ENCODE data around the gene PLEKHH2. TPM values are rescaled to one million over a fixed set of nuclear protein-coding genes. Genes with fewer than 3 reads are reported as not detected.
"Not testable (repeated sequence)": the region's sequence is repeated elsewhere in the genome, so short reads cannot be mapped to it uniquely, and the experiment has no call there.

PLEKHH2 gene
- total RNA-seq, 1 donor from 2014 or later: 0.84 TPM

GRCh38 chr2:43685357-43685756 lies 48.3 kb downstream of the PLEKHH2 start:
- H3K27ac ChIP-seq (ENCODE audit: low read depth, low read length): no peak overlapping the region
- Mint-ChIP-seq H3K4me1 (ENCODE audit: low read depth, unreplicated experiment) (peaks cover 3% of the 10 kb centered on the region), H3K36me3 (ENCODE audit: low read depth, unreplicated experiment) (peaks cover 2% of the 10 kb centered on the region), H3K9me3 (ENCODE audit: unreplicated experiment) (no peaks in the 10 kb centered on the region), H3K27ac (ENCODE audit: unreplicated experiment) (no peak overlapping the region), H3K4me3 (ENCODE audit: unreplicated experiment) (no peak overlapping the region), H3K27me3 (ENCODE audit: low read depth, unreplicated experiment) (no peaks in the 10 kb centered on the region)
- H3K4me2 ChIP-seq (ENCODE audit: low read length): no peak overlapping the region
- no peaks in the 10 kb centered on the region for H4K20me1 ChIP-seq (ENCODE audit: insufficient read depth, low read length)
- H3K9me3 ChIP-seq (ENCODE audit: insufficient read depth, low read depth, low read length): no peaks in the 10 kb centered on the region
- DNase-seq (ENCODE audit: low read depth) (no peak), FAIRE-seq (no peak)
- no peaks in the 10 kb centered on the region for H3K4me1 ChIP-seq (ENCODE audit: insufficient read depth, low read length)
- H2AFZ ChIP-seq (ENCODE audit: low read depth, low read length): no peak overlapping the region
- no peak for TF ChIP-seq CTCF (IDR thresholded peaks at IDR 0.05; ENCODE audit: insufficient read depth, low read depth, low read length)
- TF ChIP-seq EZH2 (IDR thresholded peaks at IDR 0.05; ENCODE audit: insufficient read depth, low read length): no peak
- no peaks in the 10 kb centered on the region for H3K27me3 ChIP-seq (ENCODE audit: insufficient read depth, low read length)
- no peaks in the 10 kb centered on the region for H3K36me3 ChIP-seq (ENCODE audit: insufficient read depth, low read length)
- H3K9ac ChIP-seq (ENCODE audit: low read length): no peak overlapping the region
- no peaks in the 10 kb centered on the region for H3K79me2 ChIP-seq (ENCODE audit: insufficient read depth, low read length)
- no peak overlapping the region for H3K4me3 ChIP-seq (ENCODE audit: insufficient read depth, low read depth, low read length)

GRCh38 chr2:43689999-43690398 lies 52.9 kb downstream of the PLEKHH2 start:
- Histone ChIP-seq H3K79me2 (ENCODE audit: insufficient read depth, low read length) (no peaks in the 10 kb centered on the region), H3K27me3 (ENCODE audit: insufficient read depth, low read length) (no peaks in the 10 kb centered on the region), H3K27ac (ENCODE audit: low read depth, low read length) (no peak overlapping the region), H2AFZ (ENCODE audit: low read depth, low read length) (no peak overlapping the region), H3K36me3 (ENCODE audit: insufficient read depth, low read length) (no peaks in the 10 kb centered on the region), H3K4me1 (ENCODE audit: insufficient read depth, low read length) (no peaks in the 10 kb centered on the region), H3K9ac (ENCODE audit: low read length) (no peak overlapping the region), H3K4me2 (ENCODE audit: low read length) (no peak overlapping the region), H4K20me1 (ENCODE audit: insufficient read depth, low read length) (no peaks in the 10 kb centered on the region), H3K9me3 (ENCODE audit: insufficient read depth, low read depth, low read length) (no peaks in the 10 kb centered on the region), H3K4me3 (ENCODE audit: insufficient read depth, low read depth, low read length) (no peak overlapping the region)
- FAIRE-seq (no peak), DNase-seq (ENCODE audit: low read depth) (no peak)
- H3K27ac Mint-ChIP-seq (ENCODE audit: unreplicated experiment): no peak overlapping the region
- TF ChIP-seq EZH2 (IDR thresholded peaks at IDR 0.05; ENCODE audit: insufficient read depth, low read length) (no peak), CTCF (IDR thresholded peaks at IDR 0.05; ENCODE audit: insufficient read depth, low read depth, low read length) (no peak)
- no peaks in the 10 kb centered on the region for H3K27me3 Mint-ChIP-seq (ENCODE audit: low read depth, unreplicated experiment)
- H3K36me3 Mint-ChIP-seq (ENCODE audit: low read depth, unreplicated experiment): peaks cover 2% of the 10 kb centered on the region
- H3K9me3 Mint-ChIP-seq (ENCODE audit: unreplicated experiment): no peaks in the 10 kb centered on the region
- no peak overlapping the region for H3K4me3 Mint-ChIP-seq (ENCODE audit: unreplicated experiment)
- peaks cover 3% of the 10 kb centered on the region for H3K4me1 Mint-ChIP-seq (ENCODE audit: low read depth, unreplicated experiment)

GRCh38 chr2:43692428-43692994 lies 55.5 kb downstream of the PLEKHH2 start:
- Histone ChIP-seq H3K79me2 (ENCODE audit: insufficient read depth, low read length) (no peaks in the 10 kb centered on the region), H3K4me1 (ENCODE audit: insufficient read depth, low read length) (no peaks in the 10 kb centered on the region), H3K9me3 (ENCODE audit: insufficient read depth, low read depth, low read length) (no peaks in the 10 kb centered on the region), H4K20me1 (ENCODE audit: insufficient read depth, low read length) (no peaks in the 10 kb centered on the region), H3K36me3 (ENCODE audit: insufficient read depth, low read length) (no peaks in the 10 kb centered on the region), H3K4me3 (ENCODE audit: insufficient read depth, low read depth, low read length) (no peak overlapping the region), H3K9ac (ENCODE audit: low read length) (no peak overlapping the region), H2AFZ (ENCODE audit: low read depth, low read length) (no peak overlapping the region), H3K4me2 (ENCODE audit: low read length) (no peak overlapping the region), H3K27me3 (ENCODE audit: insufficient read depth, low read length) (no peaks in the 10 kb centered on the region), H3K27ac (ENCODE audit: low read depth, low read length) (no peak overlapping the region)
- no peak for DNase-seq (ENCODE audit: low read depth)
- no peaks in the 10 kb centered on the region for H3K9me3 Mint-ChIP-seq (ENCODE audit: unreplicated experiment)
- H3K4me1 Mint-ChIP-seq (ENCODE audit: low read depth, unreplicated experiment): no peaks in the 10 kb centered on the region
- no peak for TF ChIP-seq EZH2 (IDR thresholded peaks at IDR 0.05; ENCODE audit: insufficient read depth, low read length)
- no peak for TF ChIP-seq CTCF (IDR thresholded peaks at IDR 0.05; ENCODE audit: insufficient read depth, low read depth, low read length)
- no peak for FAIRE-seq
- no peaks in the 10 kb centered on the region for H3K27me3 Mint-ChIP-seq (ENCODE audit: low read depth, unreplicated experiment)
- peaks cover 2% of the 10 kb centered on the region for H3K36me3 Mint-ChIP-seq (ENCODE audit: low read depth, unreplicated experiment)
- no peak overlapping the region for H3K4me3 Mint-ChIP-seq (ENCODE audit: unreplicated experiment)
- H3K27ac Mint-ChIP-seq (ENCODE audit: unreplicated experiment): no peak overlapping the region

- not testable (repeated sequence) for H3K4me2 ChIP-seq (ENCODE audit: low read length); H3K27ac Mint-ChIP-seq (ENCODE audit: unreplicated experiment); H3K4me3 ChIP-seq (ENCODE audit: insufficient read depth, low read depth, low read length); H3K9me3 ChIP-seq (ENCODE audit: insufficient read depth, low read depth, low read length); H3K4me1 ChIP-seq (ENCODE audit: insufficient read depth, low read length); H3K4me1 Mint-ChIP-seq (ENCODE audit: low read depth, unreplicated experiment); H3K36me3 ChIP-seq (ENCODE audit: insufficient read depth, low read length); H3K27me3 Mint-ChIP-seq (ENCODE audit: low read depth, unreplicated experiment); H3K27ac ChIP-seq (ENCODE audit: low read depth, low read length); H3K9ac ChIP-seq (ENCODE audit: low read length); H4K20me1 ChIP-seq (ENCODE audit: insufficient read depth, low read length); DNase-seq (ENCODE audit: low read depth); H3K9me3 Mint-ChIP-seq (ENCODE audit: unreplicated experiment); H3K4me3 Mint-ChIP-seq (ENCODE audit: unreplicated experiment); H3K27me3 ChIP-seq (ENCODE audit: insufficient read depth, low read length); FAIRE-seq; H3K36me3 Mint-ChIP-seq (ENCODE audit: low read depth, unreplicated experiment); H3K79me2 ChIP-seq (ENCODE audit: insufficient read depth, low read length); H2AFZ ChIP-seq (ENCODE audit: low read depth, low read length)
These were observed 61.1 kb downstream of the PLEKHH2 start for GRCh38 chr2:43698140-43698539.

Data from astrocyte (in vitro differentiated cells and primary cell).